H1 (cell line): Measurements from ENCODE around the gene OR1S1. TPM values are rescaled to one million over a fixed set of nuclear protein-coding genes. Genes with fewer than 3 reads are reported as not detected.

Source experiments
- KDM1A ChIP-seq: fragments of 200-600, 300-600 bp; sonication (generic); IDR thresholded peaks from 2 replicates; pipeline ENCODE4 v1.7.1; 2016; ENCODE audit warnings: mild to moderate bottlenecking, low read length, borderline replicate concordance
- polyA plus RNA-seq, 7 experiments: library from polyadenylated mRNA; depleted of rRNA in 3 of 7; stranded (reverse) in 5 of 7; unstranded in 2 of 7; fragments of >200 nt in 5 of 7; fragments of 200-250 nt in 2 of 7; gene quantifications; 1 replicate in 5 of 7; 2 replicates in 1 of 7; 4 replicates in 1 of 7; pipeline versions ENCODE4 v1.2.1 to v1.2.3, GENCODE V29; 2011 to 2013; ENCODE audit warnings: missing spikeins in 2 of 7, mixed read lengths in 2 of 7
- total RNA-seq: library from RNA; stranded (reverse); fragmentation: NEBNext Ultra II Directional; extraction: Animal tissue kit (Norgen Biotek cat#: 25700); gene quantifications from 2 replicates; pipeline ENCODE4 v1.2.1, GENCODE V29; 2021
- TF ChIP-seq, protein P1 (sequence below): fragments of 300-600 bp; sonication (generic); IDR thresholded peaks from 2 replicates; pipeline ENCODE4 v1.7.1; 2012; ENCODE audit warnings: low read length, moderate library complexity, mild to moderate bottlenecking, inconsistent platforms; ENCODE audit not compliant: insufficient replicate concordance

Gene OR1S1
- total and polyA plus RNA-seq, 2 of the 8 experiments (the other 6 are each of a cell fraction or from before 2014, with no cell fraction given): not detected

DNA sequence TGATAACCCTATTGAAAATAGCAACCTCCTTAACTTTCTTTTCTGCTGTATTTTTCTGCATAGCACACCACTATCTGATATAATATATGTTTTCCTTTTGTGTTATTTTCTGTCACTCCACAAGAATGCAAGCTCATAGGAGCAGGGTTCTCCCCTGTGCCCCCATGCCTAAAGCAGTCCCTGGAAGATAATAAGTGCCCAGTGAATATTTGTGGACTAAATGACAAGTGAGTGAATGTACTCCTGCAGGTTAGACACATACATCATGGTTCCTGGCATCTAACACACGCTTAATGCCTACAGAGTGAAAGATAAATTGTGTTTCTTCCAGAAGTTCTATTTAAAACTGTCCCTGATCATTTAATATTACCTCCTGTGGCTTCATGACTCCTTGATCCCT is 47.5 kb upstream of the OR1S1 start (continued):
- TF ChIP-seq, protein P1, sequence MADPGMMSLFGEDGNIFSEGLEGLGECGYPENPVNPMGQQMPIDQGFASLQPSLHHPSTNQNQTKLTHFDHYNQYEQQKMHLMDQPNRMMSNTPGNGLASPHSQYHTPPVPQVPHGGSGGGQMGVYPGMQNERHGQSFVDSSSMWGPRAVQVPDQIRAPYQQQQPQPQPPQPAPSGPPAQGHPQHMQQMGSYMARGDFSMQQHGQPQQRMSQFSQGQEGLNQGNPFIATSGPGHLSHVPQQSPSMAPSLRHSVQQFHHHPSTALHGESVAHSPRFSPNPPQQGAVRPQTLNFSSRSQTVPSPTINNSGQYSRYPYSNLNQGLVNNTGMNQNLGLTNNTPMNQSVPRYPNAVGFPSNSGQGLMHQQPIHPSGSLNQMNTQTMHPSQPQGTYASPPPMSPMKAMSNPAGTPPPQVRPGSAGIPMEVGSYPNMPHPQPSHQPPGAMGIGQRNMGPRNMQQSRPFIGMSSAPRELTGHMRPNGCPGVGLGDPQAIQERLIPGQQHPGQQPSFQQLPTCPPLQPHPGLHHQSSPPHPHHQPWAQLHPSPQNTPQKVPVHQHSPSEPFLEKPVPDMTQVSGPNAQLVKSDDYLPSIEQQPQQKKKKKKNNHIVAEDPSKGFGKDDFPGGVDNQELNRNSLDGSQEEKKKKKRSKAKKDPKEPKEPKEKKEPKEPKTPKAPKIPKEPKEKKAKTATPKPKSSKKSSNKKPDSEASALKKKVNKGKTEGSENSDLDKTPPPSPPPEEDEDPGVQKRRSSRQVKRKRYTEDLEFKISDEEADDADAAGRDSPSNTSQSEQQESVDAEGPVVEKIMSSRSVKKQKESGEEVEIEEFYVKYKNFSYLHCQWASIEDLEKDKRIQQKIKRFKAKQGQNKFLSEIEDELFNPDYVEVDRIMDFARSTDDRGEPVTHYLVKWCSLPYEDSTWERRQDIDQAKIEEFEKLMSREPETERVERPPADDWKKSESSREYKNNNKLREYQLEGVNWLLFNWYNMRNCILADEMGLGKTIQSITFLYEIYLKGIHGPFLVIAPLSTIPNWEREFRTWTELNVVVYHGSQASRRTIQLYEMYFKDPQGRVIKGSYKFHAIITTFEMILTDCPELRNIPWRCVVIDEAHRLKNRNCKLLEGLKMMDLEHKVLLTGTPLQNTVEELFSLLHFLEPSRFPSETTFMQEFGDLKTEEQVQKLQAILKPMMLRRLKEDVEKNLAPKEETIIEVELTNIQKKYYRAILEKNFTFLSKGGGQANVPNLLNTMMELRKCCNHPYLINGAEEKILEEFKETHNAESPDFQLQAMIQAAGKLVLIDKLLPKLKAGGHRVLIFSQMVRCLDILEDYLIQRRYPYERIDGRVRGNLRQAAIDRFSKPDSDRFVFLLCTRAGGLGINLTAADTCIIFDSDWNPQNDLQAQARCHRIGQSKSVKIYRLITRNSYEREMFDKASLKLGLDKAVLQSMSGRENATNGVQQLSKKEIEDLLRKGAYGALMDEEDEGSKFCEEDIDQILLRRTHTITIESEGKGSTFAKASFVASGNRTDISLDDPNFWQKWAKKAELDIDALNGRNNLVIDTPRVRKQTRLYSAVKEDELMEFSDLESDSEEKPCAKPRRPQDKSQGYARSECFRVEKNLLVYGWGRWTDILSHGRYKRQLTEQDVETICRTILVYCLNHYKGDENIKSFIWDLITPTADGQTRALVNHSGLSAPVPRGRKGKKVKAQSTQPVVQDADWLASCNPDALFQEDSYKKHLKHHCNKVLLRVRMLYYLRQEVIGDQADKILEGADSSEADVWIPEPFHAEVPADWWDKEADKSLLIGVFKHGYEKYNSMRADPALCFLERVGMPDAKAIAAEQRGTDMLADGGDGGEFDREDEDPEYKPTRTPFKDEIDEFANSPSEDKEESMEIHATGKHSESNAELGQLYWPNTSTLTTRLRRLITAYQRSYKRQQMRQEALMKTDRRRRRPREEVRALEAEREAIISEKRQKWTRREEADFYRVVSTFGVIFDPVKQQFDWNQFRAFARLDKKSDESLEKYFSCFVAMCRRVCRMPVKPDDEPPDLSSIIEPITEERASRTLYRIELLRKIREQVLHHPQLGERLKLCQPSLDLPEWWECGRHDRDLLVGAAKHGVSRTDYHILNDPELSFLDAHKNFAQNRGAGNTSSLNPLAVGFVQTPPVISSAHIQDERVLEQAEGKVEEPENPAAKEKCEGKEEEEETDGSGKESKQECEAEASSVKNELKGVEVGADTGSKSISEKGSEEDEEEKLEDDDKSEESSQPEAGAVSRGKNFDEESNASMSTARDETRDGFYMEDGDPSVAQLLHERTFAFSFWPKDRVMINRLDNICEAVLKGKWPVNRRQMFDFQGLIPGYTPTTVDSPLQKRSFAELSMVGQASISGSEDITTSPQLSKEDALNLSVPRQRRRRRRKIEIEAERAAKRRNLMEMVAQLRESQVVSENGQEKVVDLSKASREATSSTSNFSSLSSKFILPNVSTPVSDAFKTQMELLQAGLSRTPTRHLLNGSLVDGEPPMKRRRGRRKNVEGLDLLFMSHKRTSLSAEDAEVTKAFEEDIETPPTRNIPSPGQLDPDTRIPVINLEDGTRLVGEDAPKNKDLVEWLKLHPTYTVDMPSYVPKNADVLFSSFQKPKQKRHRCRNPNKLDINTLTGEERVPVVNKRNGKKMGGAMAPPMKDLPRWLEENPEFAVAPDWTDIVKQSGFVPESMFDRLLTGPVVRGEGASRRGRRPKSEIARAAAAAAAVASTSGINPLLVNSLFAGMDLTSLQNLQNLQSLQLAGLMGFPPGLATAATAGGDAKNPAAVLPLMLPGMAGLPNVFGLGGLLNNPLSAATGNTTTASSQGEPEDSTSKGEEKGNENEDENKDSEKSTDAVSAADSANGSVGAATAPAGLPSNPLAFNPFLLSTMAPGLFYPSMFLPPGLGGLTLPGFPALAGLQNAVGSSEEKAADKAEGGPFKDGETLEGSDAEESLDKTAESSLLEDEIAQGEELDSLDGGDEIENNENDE: no peak
- no peak for TF ChIP-seq KDM1A
